Raji (cell line): Measurements from ENCODE around the gene CEBPA.

Source experiments
- POLR2A ChIP-seq: IDR thresholded peaks from 2 replicates; pipeline ENCODE4 v1.6.1; 2011; ENCODE audit warnings: low read depth, low read length, control low read depth; ENCODE audit not compliant: insufficient read depth

CEBPA gene

DNA sequence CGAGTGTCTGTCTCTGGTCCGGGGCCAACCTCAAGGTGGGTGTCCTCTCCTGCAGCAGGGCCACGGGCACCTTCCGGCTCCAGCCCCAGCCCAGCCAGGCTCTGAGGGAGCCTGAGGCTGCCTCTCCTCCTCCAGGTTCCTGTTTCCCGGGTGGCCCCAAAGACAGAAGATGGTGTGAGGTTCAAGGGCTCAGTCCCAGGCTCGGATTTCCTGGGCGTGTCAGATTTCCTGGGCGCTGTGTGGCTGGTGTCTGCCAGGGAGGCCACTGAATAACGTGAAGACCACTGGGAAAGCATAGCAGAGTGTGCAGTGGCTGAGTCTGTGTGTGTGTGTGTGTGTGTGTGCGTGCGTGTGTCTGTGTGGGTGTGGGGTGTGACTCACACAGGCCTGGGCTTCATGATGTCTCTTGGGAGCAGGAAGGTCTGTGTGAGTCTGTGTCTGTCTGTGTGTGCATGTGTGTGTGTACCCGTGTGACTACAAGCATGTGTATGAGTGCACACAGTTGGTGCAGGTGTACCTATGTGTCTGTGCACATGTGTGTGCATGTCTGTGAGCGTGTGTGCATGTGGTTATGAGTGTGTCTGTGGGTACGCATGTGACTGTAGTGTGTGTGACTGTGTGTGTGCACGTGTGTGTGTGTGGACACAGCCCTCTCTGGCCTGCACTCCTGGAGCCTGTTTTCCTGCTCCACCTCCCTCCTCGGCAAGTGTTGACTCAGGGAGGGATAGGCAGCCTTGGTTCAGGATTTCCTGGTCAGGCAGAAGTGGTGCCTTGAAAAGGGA lies 28.3 kb downstream of the CEBPA start:
- TF ChIP-seq POLR2A, result no peak

DNA sequence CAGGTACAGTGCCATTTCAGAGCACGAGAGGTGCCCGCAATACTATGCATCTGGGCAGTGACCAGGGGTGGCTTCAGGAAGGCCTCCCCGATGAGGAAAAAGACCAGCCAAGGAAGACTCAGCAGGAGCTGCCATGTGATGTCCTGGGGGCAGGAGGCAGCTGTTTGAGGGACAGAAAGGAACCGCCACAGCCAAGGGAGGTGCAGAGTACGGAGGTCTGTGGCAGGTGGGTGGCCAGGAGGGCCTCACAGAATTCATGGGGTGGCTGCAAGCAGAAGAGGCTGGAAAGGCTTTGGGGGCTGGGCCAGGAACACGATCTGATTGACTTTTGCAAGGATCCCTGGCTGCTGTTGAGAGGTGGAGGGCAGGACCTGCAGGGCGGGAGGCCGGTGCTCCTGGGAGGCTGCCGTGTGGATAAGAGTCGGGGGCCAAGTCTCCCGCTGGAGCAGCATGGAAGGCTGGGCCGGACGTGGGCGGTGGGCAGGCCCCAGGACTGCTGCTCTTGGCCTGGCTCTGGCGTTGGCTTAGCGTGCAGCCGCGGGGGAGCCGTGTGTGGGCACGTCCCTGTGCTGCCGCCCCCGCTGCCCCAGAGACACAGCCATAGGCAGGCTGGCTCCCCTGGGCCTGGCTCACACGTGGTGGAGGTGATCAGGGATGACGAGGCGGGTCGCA lies 29.1 kb downstream of the CEBPA start:
- TF ChIP-seq POLR2A, result no peak

DNA sequence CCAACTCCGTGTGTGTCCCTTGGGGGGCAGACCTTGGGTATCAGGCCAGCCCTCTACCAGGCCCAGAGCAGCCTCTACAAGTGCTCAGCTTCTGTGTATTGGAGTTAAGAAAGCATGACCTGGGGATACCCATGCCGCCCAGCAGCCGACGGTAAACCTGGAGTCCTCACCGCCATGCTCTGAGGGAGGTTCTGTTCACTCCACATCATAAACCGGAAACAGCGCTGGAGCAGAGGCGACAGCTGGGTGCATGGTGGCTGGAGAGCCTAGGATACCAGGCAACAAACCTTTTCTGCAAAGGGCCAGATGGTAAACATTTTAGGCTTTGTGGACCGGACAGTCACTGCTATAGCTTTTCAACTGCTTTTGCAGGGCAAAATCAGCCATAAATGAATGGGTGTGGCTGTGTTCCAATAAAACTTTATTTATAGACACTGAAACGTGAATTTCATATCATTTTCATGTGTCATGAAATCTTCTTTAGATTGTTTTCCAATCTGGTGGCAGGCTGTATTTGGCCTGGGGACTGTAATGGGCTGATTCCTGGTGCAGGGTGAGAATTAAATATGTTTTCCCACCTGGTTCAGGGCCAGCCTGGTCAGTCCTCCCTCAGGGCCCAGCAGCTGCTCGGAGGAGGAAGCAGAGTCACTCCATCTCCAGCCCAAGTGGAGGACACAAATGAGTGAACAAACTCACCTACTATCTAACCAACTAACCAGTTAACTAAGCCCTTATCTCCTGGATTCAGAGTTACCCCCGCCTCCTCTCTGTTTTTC lies 30.9 kb downstream of the CEBPA start:
- TF ChIP-seq POLR2A, result no peak

DNA sequence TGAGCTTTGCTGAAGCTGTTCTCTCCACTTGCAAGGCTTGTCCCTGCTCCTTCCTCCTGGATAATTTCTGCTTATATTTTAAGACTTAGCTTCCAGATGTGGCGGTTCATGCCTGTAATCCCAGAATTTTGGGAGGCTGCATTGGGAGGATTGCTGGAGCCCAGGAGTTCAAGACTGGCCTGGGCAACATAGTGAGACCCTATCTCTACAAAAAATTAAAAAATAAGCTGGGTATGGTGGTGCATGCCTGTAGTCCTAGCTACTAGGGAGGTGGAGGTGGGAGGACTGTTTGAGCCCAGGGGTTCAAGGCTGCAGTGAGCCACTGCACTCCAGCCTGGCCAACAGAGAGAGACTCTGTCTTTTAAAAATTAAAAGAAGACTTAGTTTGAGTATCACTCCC lies 31.6 kb downstream of the CEBPA start:
- TF ChIP-seq POLR2A, result no peak

DNA sequence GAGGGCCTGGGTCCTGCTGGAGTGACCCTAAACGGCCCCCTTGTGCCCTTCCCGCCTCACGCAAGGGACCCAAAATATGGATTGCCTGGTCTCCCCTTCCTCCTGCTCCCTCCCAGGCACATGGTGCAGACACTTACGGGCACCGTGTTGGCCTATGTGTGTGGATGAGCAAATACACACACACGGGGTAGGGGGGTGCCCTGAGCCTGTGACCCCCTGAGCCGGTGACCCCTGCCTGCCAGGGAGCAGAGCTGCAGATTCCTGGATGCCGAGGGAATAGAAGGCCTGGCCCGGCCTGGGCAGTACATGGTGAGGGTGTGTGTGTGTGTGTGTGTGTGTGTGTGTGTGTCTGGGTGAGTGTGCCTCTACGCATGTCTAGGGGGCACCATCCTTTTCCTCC lies 33.3 kb downstream of the CEBPA start:
- no peak for TF ChIP-seq POLR2A

DNA sequence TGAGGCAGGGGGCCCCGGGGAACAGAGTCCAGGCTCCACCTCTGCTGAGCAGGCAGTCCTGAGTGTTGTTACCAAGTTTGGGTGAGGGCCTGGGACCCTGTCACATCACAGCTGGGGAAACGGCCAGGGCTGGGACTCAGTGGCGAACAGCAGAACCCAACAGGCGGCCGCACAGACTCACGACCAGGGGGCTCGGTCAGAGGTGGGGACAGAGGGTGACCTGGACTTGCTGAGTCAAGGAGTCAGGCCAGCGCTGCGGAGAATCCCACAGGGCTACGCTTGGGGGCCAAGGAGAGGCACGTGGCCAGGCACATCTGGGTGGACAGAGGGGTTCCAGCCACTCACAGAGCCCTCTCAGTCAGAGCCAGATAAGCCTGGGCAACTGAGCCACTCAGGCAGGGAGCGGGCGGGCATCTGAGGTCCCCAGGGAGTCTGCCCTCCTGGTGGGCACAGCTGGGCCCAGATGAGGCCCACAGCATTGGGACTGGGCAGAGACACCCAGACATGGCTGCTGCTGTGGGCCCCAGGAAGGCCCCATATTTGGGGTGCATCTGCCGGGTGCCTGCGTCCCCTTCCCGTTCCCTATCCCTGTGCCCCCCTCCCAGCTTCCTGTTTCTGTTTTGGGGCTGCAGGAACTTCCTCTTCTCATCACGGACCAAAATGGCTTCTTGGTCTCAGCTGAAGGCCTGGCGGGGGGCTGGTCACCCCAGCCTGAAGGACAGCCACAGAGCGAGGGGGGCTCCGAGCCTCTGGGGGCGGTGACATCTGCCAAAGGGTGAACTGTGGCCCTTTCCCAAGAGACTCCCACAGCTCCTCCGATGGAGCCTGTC lies 34.0 kb downstream of the CEBPA start:
- TF ChIP-seq POLR2A, result no peak

DNA sequence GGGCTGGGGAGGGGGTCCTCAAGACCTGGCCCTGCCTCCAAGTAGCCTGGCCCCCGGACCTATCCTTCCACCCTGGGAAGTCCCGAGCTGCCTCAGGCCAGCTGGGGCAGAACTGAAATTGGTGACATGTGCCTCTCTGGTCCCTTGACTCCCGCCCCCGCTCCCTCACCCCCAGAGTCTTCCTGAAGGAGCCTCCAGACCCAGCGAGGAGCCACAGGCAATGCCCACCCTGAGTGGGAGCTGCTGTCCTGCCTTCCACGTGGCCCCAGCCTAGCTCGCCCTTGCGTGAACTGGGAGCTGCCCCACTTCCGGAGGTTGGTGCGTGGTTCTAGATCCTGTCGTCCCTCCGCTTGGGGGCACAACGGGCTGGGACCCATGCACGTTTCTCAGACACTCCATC lies 34.6 kb downstream of the CEBPA start:
- TF ChIP-seq POLR2A, result no peak

DNA sequence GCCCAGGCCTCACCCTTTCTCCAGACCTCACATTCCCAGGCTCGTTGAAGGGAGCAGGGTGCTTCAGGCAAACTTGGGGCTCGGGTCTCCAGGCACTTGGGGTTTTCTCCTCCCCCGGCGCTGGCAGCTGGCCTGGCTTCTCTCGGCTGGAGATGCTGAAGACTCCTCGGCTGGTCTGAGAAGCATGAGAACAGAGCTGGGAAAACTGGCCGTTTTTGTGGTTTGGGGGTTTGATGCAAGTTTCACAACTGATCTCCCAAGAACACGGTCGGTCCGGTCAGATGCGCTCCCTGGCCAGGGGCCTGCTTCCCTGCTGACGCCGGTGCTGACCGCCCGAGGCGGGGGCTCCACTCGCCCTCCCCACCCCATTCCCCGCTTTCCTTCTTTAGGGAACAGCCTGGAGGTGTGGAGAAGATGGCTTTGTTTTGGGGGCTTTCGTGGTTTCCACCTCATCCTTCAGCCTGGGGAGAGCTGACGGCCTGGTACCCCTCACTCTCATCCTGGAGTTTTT lies 35.3 kb downstream of the CEBPA start:
- TF ChIP-seq POLR2A, result no peak

DNA sequence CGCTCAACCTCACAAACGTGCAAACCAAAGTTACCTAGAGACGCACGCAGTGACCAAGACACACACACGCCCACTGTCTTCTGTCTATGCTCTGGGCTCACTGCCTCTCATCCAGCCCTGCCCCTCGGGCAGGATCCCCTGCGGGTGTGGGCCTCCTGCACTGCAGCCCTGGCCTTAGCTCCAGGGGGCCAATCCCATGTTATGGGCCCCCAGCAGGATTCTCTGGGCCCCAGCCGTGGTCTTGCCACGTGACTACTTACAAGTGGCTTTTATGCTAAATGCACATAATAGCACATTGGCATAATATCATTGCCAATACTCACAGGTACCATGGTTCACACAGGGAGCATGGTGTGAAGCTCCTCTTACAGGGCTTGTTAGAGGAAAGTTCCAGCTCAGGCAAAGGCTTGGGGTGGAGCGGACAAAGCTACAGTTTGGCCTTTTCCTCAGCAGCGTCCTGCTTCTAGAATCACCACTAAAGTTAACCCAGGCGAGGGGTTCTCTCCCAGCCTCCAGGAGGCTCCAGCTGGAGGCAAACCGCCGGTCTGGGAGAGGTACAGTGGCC lies 37.4 kb downstream of the CEBPA start:
- TF ChIP-seq POLR2A, result no peak

DNA sequence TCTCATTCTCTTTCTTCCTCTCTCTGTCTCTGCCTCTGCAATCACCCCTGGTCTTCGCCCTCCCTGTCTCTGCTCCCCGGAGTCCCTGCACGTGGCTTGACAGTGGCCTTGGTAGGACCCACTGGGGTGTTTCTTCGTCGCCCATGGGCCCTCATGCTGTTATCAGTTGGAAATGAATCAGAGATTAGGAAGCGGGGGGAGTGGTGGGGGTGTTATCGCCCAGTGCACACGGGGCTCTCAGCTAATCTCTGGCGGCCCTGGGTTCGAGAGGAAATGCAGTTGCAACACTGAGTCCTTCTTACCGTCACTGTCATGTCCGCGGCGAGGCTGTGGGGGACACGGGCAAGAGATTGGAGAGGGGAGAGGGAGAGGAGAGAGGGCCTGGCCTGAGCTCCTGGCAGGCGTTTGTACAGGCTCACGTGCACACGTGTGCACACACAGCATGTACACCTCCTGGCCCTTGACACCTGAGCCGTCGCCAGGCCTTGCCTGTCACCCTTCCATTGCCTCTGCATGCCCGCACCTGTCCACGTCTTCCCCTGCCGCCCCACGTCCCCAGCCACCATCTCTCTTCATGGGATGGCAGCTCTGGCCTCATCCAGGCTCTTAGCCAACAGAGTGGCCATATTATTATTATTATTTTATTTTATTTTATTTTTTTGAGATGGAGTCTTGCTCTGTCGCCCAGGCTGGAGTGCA lies 38.9 kb downstream of the CEBPA start:
- no peak for TF ChIP-seq POLR2A

DNA sequence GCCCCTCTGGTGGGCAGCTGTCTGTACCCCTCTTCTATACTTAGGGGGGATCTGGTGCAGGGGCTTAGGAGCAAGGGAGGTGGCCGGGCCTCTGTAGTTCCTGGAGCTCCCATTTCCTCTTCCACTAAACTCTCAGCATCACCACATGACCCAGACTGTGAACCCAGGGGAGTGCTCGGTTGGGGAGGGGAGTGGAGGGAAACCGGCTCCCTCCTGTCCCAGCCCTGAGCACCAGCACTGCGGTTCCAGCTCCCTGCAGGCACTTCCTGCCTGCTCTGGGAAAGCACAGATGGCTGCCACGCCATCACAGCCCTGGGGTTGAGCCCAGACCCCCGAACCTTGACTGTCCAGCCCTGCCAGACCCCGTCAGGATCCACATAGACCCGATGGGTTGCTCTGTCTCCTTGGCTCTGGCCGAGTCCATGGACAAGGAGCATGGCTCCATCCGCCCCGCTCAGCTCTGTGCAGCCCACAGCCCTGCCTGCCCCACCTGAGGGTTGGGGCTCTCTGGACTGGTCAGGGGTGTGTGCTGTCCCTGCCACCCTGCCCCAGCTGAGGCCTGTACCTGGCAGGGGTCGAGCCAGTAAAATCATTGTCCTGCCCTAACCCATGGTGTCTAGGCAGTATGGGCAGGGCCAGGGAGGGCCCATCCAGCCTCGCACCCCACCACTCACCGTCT lies 40.7 kb downstream of the CEBPA start:
- no peak for TF ChIP-seq POLR2A

DNA sequence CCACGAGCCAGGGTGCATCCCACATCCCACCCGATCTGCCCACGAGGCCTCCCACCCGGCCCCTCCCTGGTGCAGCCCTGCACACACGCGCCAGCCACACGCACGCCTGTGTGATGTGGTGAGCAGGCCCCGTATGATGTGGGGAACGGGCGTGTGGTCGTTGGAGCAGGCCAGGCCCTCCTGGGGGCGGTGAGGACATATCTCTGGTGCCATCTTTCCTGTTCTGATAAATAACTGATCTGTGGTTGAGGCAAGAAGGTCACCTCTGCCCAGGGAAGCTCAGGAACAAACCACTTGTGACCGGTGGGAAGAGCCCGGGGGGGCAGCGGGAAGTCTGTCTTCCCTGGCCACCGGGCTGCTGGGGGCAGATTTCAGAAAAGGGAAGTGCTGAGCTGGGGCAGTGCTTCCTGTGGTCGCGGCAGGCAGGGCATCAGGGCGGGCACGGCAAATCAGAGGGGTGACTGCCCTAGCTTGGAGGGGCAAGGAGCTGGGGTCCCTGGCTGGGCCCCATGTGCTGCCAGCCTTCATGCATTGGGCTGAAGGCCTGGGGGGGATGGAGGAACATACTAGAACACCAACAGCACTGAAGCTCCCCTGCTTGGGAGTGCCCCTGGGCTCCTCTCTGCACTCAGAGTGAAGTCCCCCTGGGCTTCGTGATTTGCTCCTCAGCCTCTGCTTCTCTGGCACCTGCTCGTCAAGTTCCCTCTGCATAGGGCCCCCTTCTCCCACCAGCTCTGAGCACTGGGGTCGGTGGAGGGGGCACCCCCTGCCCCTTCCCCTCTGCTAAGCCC lies 41.5 kb downstream of the CEBPA start:
- TF ChIP-seq POLR2A, result no peak

DNA sequence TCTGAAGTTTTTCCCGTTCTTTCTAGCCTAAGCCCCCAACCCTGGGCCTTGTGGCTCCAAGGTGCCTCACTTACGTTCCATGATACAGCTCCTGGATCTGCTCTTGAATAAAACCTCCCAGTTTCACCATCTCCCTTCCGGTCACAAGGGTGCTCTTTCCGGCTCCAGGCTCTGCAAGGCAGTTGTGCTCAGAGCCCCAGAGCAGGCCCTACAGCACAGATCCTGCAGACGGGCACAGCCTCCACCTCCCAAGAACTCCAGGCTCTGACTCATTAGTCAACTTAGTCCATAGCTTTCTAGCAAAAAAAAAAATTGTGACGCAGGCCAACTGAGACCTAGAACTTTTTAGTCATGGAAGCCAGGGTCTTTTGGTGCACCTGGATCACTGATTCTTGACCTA lies 42.8 kb downstream of the CEBPA start:
- TF ChIP-seq POLR2A, result no peak

DNA sequence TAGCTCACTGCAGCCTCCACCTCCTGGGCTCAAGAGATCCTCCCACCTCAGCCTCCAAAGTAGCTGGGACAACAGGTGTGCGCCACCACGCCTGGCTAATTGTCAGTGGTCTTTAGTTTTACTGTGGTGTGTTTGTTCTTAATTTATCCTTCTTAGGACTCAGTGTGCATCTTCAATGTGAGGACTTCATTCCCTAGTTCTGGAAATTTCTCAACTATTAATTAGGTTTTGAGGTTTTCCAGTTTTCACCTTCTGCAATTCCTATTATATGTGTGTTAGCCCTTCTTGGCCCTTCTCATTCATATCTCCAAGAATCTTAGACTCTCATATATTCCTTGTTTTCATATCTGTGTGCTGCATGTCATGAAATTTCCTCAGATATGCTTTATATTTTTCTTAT lies 44.5 kb downstream of the CEBPA start:
- no peak for TF ChIP-seq POLR2A
